Daoy (cell line): ENCODE data around the gene ADGRB2. TPM values are rescaled to one million over a fixed set of nuclear protein-coding genes. Genes with fewer than 3 reads are reported as not detected.

ENCODE experiments used
- DNase-seq: peaks from one replicate; pipeline ENCODE4 v3.0.0-alpha.2; 2015; ENCODE audit warnings: low read depth
- total RNA-seq: library from RNA; depleted of rRNA; stranded (reverse); fragments of >200 nt; shearing (Covaris generic); gene quantifications from 2 replicates; pipeline ENCODE4 v1.2.3, GENCODE V29; 2014; rRNA removed

The ADGRB2 gene
- total RNA-seq, 1 experiment from 2014 or later, result 9.4 TPM

DNA sequence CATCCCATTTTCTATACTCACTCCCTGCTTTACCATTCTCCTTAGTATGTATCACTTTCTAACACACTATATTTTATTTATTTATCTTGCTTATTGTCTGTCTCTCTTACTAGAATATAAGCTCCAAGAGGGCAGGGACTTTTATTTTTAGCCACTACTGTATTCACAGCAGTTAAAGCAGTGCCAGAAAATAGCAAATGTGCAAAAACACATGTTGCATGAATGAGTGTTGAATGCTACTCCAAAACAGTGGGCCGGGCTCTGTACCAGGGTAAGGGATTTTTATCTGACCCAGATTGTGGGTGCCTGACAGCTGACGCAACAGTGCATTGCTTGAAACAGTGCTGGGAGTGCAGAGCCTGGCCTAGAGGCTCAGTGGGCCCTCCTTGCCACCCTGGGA is 85.0 kb downstream of the ADGRB2 start:
- DNase-seq, result no peak

DNA sequence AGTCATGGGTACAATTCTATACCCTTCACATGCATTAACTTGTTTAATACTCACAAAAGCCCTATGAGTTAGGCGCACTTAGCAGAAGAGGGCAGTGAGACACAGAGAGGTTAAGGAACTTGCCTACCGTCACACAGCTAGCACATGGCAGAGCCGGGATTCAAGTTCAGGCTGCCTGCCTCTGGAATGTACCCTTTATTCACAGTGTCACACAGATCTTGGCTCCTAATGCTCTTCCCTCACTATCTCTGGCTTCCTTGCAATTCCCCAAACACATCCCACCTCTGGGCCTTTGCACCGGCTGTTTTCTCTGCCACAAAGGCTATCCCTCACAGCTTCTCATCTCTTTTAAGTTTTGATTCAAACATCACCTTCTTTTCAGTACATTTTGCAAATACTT is 85.5 kb downstream of the ADGRB2 start:
- DNase-seq, result no peak

DNA sequence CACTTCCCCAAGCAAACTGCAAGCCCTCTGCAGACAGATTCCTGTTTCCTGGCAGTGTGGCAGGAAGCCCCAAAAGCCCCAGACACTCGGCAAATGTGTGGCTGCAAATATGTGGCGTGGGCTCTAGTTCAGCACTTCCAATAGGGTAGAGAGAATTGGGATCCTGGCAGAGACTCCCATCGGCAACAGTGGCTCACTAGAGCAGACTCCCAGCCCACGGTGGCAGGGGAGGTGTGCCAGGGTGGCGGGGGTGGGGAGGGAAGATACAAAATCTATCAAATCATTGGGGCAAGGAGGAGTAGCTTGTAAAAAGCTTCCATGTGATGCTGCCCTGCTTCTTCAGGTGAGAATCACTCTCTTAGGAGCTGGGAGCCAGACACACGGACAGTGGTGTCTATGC is 86.2 kb downstream of the ADGRB2 start:
- no peak for DNase-seq

DNA sequence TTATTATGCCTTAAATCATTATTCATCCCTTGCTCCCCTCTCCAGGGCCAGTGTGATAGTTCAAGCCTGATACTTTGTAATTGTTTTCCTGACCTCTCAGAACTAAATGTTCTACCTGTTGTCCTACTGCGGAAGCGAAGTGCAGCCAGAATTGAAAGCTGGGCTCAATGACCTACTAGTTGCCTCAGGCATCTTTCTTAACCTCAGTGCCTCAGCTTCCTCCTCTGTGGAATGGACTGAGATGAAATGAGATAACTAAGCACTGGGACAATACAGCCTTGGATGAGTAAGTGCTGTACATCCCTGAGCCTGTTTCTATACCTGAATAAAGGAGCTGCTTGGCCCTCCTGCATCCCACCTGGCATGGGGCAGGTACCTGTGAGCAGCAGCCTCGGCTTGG is 86.7 kb downstream of the ADGRB2 start:
- DNase-seq, result no peak

Other genes starting within 250 kb of the ADGRB2 start
- 29.9 and 39.1 TPM in 2 replicates for gene TINAGL1, start 187.8 kb downstream of the ADGRB2 start, total RNA-seq
- not detected in 2 replicates for gene HCRTR1, start 146.7 kb downstream of the ADGRB2 start, total RNA-seq
- 109 and 126 TPM in 2 replicates for gene PEF1, start 119.5 kb downstream of the ADGRB2 start, total RNA-seq
- gene COL16A1, start 60.3 kb downstream of the ADGRB2 start, total RNA-seq, result 28.7 and 38.2 TPM in 2 replicates
- 86.6 and 92.7 TPM in 2 replicates for gene SPOCD1, start 51.7 kb upstream of the ADGRB2 start, total RNA-seq
- 388 and 393 TPM in 2 replicates for gene PTP4A2, start 174.0 kb upstream of the ADGRB2 start, total RNA-seq
- gene KHDRBS1, start 249.5 kb upstream of the ADGRB2 start, total RNA-seq, result 64.2 and 64.7 TPM in 2 replicates